Measurements from ENCODE around the gene NLRC5. TPM values are rescaled to one million over a fixed set of nuclear protein-coding genes. Genes with fewer than 3 reads are reported as not detected.
A peak's percentile ranks its signal among the peaks of the same experiment; 100 is the strongest.

The NLRC5 gene
- total RNA-seq, 1 donor from 2014 or later: 44.9 TPM

DNA sequence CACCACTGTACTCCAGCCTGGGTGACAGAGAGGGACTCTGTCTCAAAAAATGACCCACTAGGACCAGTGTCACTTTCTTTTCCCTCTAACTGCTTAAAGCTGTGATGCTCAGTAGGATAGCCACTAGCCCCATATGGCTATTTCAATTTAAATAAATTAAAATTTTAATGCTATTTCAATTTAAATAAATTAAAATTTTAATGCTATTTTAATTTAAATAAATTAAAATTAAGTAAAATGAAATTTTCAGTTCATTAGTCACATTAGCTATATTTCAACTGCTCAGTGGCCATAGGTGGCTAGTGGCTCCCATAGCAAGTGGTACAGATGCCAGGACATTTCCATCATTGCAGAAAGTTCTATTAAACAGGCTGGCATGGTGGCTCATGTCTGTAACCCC is 43.0 kb downstream of the NLRC5 start:
- intact Hi-C loops (cut with DNase I): no loop called here
- TF ChIP-seq, protein P1, sequence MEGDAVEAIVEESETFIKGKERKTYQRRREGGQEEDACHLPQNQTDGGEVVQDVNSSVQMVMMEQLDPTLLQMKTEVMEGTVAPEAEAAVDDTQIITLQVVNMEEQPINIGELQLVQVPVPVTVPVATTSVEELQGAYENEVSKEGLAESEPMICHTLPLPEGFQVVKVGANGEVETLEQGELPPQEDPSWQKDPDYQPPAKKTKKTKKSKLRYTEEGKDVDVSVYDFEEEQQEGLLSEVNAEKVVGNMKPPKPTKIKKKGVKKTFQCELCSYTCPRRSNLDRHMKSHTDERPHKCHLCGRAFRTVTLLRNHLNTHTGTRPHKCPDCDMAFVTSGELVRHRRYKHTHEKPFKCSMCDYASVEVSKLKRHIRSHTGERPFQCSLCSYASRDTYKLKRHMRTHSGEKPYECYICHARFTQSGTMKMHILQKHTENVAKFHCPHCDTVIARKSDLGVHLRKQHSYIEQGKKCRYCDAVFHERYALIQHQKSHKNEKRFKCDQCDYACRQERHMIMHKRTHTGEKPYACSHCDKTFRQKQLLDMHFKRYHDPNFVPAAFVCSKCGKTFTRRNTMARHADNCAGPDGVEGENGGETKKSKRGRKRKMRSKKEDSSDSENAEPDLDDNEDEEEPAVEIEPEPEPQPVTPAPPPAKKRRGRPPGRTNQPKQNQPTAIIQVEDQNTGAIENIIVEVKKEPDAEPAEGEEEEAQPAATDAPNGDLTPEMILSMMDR (IDR thresholded peaks at IDR 0.05): no peak
- no peaks in the 10 kb centered on the region for H3K27me3 ChIP-seq
- no peaks in the 10 kb centered on the region for H3K4me1 ChIP-seq
- H3K4me3 ChIP-seq: no peak overlapping the region
- no peak overlapping the region for H3K27ac ChIP-seq
- H3K9me3 ChIP-seq: no peaks in the 10 kb centered on the region
- ATAC-seq (no peak), DNase-seq (no peak)
- H3K36me3 ChIP-seq: peaks cover 22% of the 10 kb centered on the region

DNA sequence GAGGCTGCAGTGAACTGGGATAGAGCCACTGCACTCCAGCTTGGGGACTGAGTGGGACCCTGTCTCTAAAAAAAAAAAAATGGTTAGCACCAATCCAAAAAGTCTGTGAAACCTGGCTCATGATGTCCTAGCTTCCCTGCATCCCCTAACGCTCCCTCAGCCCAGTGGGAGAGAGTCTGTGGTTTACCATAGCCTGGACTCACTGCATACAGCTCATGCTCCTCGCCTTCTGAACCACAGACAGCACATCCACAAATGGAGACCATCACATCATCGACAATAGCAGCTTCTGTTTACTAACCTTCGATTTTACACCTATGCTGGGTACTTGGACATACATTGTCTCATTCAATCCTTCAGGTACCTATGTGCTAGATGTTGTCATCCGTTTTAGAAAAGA is 43.6 kb downstream of the NLRC5 start:
- intact Hi-C loops (cut with DNase I): no loop called here
- no peaks in the 10 kb centered on the region for H3K9me3 ChIP-seq
- H3K27me3 ChIP-seq: no peaks in the 10 kb centered on the region
- DNase-seq (no peak), ATAC-seq (no peak)
- H3K4me1 ChIP-seq: no peaks in the 10 kb centered on the region
- H3K27ac ChIP-seq: no peak overlapping the region
- H3K36me3 ChIP-seq: peaks cover 22% of the 10 kb centered on the region
- no peak overlapping the region for H3K4me3 ChIP-seq
- TF ChIP-seq, protein P1 (IDR thresholded peaks at IDR 0.05): no peak

DNA sequence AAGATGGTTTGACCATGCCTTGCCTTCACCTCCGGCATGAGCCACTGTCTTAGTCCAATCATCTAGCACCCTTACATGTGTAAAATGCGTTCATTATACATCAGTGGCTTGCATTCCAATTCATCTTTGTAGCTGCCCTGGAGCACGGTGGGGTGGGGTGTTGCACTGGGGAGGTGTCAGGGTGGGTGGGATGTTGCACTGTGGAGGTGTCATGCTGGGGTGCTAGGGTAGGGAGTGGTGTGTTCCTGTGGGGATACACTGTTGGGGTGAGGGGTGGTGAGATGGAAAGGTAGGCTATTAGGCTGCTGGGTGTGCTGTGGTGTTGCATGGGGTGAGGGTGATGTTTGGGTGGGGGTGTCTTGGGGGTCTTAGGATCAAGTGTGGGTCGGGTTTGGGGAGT is 47.0 kb downstream of the NLRC5 start:
- intact Hi-C loops (cut with DNase I): no loop called here
- Histone ChIP-seq H3K36me3 (peaks cover 22% of the 10 kb centered on the region), H3K4me3 (no peak overlapping the region), H3K4me1 (peaks cover 10% of the 10 kb centered on the region), H3K27ac (no peak overlapping the region), H3K27me3 (no peaks in the 10 kb centered on the region), H3K9me3 (no peaks in the 10 kb centered on the region)
- no peak for DNase-seq
- TF ChIP-seq, protein P1 (IDR thresholded peaks at IDR 0.05): no peak
- no peak for ATAC-seq

DNA sequence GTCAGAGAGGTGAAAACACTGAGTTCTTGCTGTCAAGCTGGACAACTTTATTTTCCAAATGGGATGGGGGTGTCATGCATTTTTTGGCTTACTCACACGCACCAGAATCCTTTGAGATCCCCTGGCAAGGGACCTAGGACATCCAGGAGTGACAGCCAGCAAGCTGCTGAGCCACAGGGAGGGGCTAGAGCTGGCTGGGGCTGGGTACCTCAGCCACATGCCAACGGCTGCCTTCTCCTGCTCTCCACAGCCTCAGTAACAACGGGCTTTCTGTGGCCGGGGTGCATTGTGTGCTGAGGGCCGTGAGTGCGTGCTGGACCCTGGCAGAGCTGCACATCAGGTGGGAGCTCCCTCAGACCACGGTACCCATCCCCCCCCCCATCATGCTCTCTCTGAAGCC is 47.6 kb downstream of the NLRC5 start:
- TF ChIP-seq, protein P1 (IDR thresholded peaks at IDR 0.05): no peak
- Histone ChIP-seq H3K27ac (no peak overlapping the region), H3K9me3 (no peaks in the 10 kb centered on the region), H3K36me3 (peaks cover 22% of the 10 kb centered on the region), H3K27me3 (no peaks in the 10 kb centered on the region), H3K4me1 (peaks cover 13% of the 10 kb centered on the region), H3K4me3 (no peak overlapping the region)
- no peak for DNase-seq
- intact Hi-C loops (cut with DNase I): no loop called here
- no peak for ATAC-seq

DNA sequence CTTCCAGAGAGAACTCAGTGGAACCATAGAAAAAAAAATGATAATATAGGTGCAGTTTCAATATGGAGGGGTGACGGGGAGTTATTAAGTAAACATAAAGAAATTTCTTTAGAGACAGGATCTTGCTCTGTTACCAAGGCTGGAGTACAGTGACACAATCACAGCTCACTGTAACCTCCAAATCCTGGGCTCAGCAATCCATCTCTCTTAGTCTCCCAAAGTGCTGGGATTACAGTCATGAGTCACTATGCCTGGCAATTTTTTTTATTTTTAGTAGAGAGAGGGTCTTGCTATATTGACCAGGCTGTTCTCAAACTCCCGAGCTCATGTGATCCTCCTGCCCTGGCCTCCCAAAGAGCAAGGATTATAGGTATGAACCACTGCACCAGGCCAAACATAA is 48.8 kb downstream of the NLRC5 start:
- H3K9me3 ChIP-seq: no peaks in the 10 kb centered on the region
- no peak for ATAC-seq
- no peak overlapping the region for H3K4me3 ChIP-seq
- H3K27me3 ChIP-seq: no peaks in the 10 kb centered on the region
- intact Hi-C loops (cut with DNase I): no loop called here
- DNase-seq: no peak
- peak overlapping the region; percentile 67 for H3K27ac ChIP-seq
- H3K36me3 ChIP-seq: peaks cover 22% of the 10 kb centered on the region
- TF ChIP-seq, protein P1 (IDR thresholded peaks at IDR 0.05): no peak
- peaks cover 24% of the 10 kb centered on the region for H3K4me1 ChIP-seq

DNA sequence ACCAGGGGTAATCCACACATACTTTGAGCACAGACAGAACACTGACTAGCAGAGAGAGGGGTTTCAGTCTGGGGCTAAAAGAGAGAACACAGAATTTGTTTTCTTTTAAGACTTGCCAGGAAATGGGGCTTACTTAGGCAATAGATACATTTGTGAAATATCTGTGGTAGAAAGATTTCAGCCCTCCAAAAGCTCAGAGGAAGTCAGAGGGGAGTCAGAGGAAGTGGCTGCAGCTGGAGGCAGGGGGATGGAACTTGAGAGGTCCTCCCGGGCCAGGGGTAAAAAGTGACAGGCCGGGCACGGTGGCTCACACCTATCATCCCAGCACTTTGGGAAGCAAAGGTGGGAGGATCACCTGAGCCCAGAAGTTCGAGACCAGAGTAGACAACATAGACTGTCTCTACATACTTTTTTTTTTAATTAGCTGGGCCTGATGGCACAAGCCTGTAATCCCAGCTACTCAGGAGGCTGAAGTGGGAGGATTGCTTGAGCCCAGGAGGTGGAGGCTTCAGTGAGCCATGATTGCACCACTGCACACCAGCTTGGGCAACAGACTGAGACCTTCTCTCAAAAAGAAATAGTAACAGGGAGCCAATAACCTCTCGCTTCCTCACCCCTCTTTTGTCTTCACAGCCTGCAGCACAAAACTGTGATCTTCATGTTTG is 49.9 kb downstream of the NLRC5 start:
- ATAC-seq: peak; percentile 65
- H3K4me3 ChIP-seq: no peak overlapping the region

More for the DNA sequence above, 49.9 kb downstream of the NLRC5 start:
- TF ChIP-seq, protein P1 (IDR thresholded peaks at IDR 0.05): no peak
- Histone ChIP-seq H3K27ac (peak overlapping the region; percentile 67), H3K27me3 (no peaks in the 10 kb centered on the region), H3K9me3 (no peaks in the 10 kb centered on the region), H3K4me1 (peaks cover 24% of the 10 kb centered on the region), H3K36me3 (peaks cover 15% of the 10 kb centered on the region)
- no peak for DNase-seq
- intact Hi-C loops (cut with DNase I): no loop called here
